Peyer's patch (tissue), 4 donors: Measurements from ENCODE around the gene OLIG1.

Source experiments
- CTCF ChIP-seq, 6 experiments: fragments of 450-650 bp in 4 of 6; fragments of 200-600 bp in 2 of 6; sonication (generic) in 1 of 6; IDR thresholded peaks; one replicate each; pipeline ENCODE4 v1.5.1; 2017 to 2019; ENCODE audit warnings: antibody characterized with exemption in 6 of 6, mild to moderate bottlenecking in 3 of 6, moderate library complexity in 1 of 6
- POLR2A ChIP-seq, 2 donors: fragments of 450-650 bp; IDR thresholded peaks; one replicate each; pipeline ENCODE4 v1.5.1; 2017; ENCODE audit warnings: antibody characterized with exemption in 2 of 2, mild to moderate bottlenecking in 2 of 2, moderate library complexity in 2 of 2

GRCh38 chr21:33088384-33088783, 18.4 kb downstream of the OLIG1 start:
- no peak for TF ChIP-seq CTCF (IDR thresholded peaks at IDR 0.05)
- no peak for TF ChIP-seq POLR2A (IDR thresholded peaks at IDR 0.05)
